Measurements from ENCODE around the gene KCNMA1. TPM values are rescaled to one million over a fixed set of nuclear protein-coding genes. Genes with fewer than 3 reads are reported as not detected.

Gene KCNMA1
- total and polyA plus RNA-seq, 7 experiments from 2014 or later: 0.42 TPM; not detected in 6

DNA sequence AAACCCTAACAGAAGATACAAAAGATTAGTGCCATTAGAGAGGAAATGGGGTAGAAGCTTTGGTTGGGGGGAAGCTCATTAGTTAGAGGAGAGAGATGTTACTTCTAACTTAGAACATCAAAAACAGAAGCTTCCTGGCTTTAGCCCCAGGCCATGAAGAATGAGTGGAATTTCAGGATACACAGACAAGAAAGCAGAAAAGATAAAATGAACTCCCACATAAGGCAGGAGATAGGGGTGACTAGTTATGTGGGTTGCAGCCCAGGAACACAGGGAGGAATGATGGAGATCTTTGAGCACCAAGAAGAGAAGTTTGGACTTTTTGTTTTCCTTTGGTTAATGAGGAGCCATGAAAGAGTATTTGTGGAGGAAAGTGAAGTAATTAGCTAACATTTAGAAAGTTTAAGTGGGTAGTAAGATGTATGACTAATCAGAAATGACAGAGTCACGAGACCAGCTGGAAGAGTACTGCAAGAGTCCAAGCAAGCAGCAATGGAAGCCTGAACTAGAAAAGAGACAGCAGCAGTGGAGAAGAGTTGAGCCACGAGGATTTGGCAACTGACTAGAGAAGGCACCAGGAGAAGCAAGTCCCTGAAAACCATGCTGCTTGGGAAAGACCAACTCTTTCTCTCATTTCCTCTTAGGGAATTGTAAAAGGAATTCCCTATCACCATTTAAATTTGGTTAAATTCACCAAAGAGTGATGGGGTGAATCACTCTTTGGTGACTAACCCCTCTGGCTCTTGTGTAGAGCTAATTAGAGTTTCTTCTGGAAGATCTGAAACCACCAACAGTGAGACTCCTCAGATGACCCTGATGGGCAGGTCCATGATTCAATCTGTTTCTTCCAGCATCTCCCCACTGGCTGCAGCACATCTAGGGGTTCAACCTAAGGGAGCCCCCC is 131.9 kb downstream of the KCNMA1 start:
- Histone ChIP-seq H3K27me3 (ENCODE audit: control insufficient read depth in 2 of 2, insufficient read depth in 2 of 2, low read length in 2 of 2) (no peaks in the 10 kb centered on the region), H3K27ac (ENCODE audit: low read depth, low read length) (no peak overlapping the region), H3K4me1 (ENCODE audit: control insufficient read depth in 2 of 2, insufficient read depth in 2 of 2, low read length in 2 of 2) (no peaks in the 10 kb centered on the region), H3K4me3 (ENCODE audit: low read length) (no peak overlapping the region), H3K36me3 (ENCODE audit: control insufficient read depth in 2 of 3, insufficient read depth in 3 of 3, low read length in 3 of 3) (no peaks in the 10 kb centered on the region), H3K9me3 (ENCODE audit: control insufficient read depth in 2 of 3, low read length in 3 of 3) (no peaks in the 10 kb centered on the region)
- Mint-ChIP-seq H3K4me1 (peaks cover 0 to 1% (median 0%) of the 10 kb centered on the region in 7 donors), H3K27ac (no peak overlapping the region), H3K36me3 (no peaks in the 10 kb centered on the region), H3K9me3 (peaks cover 0 to 5% (median 0%) of the 10 kb centered on the region in 11 donors), H3K27me3 (peaks cover 0 to 37% (median 2%) of the 10 kb centered on the region in 5 donors), H3K4me3 (no peak overlapping the region)
- CTCF ChIA-PET: no interaction called here
- intact Hi-C loops (cut with micrococcal nuclease): no loop called here
- POLR2A ChIA-PET: no interaction called here
- no peak for DNase-seq
- no peak for ATAC-seq

DNA sequence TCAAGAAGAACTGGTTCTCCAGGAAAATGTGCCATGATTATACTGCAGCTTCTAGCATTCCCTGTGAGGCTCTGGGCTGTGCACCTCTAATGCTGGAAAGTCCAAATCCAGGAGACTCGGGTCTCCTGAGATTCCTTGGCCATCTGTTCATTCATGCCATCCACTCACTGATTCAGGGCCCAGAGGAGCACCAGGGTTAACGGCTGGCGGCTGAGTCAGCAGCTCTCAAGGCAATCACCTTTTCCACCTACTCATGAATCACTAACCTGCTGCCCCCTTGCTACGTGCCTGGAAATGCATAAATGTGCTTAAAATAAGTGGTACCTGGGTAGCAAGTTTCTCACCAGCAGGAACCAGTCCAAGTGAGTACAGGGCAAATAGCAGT is 132.7 kb downstream of the KCNMA1 start:
- POLR2A ChIA-PET: no interaction called here
- no peak overlapping the region for H3K4me3 ChIP-seq (ENCODE audit: low read length)
- intact Hi-C loops (cut with micrococcal nuclease): no loop called here
- H3K4me3 Mint-ChIP-seq: no peak overlapping the region
- no peaks in the 10 kb centered on the region for H3K36me3 Mint-ChIP-seq
- H3K9me3 Mint-ChIP-seq: peaks cover 0 to 5% (median 0%) of the 10 kb centered on the region in 11 donors
- H3K27ac Mint-ChIP-seq: no peak overlapping the region
- no peaks in the 10 kb centered on the region for H3K27me3 ChIP-seq (ENCODE audit: control insufficient read depth in 2 of 2, insufficient read depth in 2 of 2, low read length in 2 of 2)
- H3K9me3 ChIP-seq (ENCODE audit: control insufficient read depth in 2 of 3, low read length in 3 of 3): no peaks in the 10 kb centered on the region
- CTCF ChIA-PET: no interaction called here
- no peaks in the 10 kb centered on the region for H3K36me3 ChIP-seq (ENCODE audit: control insufficient read depth in 2 of 3, insufficient read depth in 3 of 3, low read length in 3 of 3)
- DNase-seq (no peak), ATAC-seq (no peak)
- H3K4me1 ChIP-seq (ENCODE audit: control insufficient read depth in 2 of 2, insufficient read depth in 2 of 2, low read length in 2 of 2): no peaks in the 10 kb centered on the region
- peaks cover 0 to 33% (median 2%) of the 10 kb centered on the region in 5 donors for H3K27me3 Mint-ChIP-seq
- peaks cover 0 to 1% (median 0%) of the 10 kb centered on the region in 7 donors for H3K4me1 Mint-ChIP-seq
- H3K27ac ChIP-seq (ENCODE audit: low read depth, low read length): no peak overlapping the region

DNA sequence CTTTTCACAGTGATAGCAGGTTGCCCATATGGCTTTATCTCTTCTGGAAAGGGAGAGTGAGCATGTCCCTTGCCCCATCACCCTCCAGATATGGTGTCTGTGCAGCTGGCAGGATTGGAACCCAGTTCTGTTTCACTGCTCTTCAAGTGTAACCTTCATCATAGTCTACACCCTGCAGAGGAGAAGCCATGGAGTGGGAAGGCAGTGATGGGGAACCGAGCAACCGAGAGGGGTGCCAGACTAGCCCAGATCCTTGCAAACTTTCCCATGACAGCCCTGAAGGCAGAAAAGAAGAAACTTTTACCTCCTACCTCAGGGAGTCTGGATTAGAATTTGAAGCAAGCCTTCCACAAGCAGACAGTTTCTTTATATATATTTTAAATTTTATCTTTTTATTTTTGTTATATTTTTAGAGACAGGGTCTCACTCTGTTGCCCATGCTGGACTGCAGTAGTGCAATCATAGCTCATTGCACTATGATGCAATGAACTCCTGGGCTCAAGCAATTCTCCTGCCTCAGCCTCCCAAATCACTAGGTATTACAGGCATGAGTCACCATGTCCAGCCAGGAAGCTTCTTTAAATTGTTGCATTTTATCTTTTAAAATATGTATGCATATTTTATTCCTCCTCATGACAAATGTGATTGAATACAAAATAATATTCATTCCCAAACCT is 133.3 kb downstream of the KCNMA1 start:
- CTCF ChIA-PET: no interaction called here
- H3K4me1 Mint-ChIP-seq: peaks cover 0 to 1% (median 0%) of the 10 kb centered on the region in 7 donors
- intact Hi-C loops (cut with micrococcal nuclease): no loop called here
- POLR2A ChIA-PET: no interaction called here
- peaks cover 0 to 33% (median 2%) of the 10 kb centered on the region in 5 donors for H3K27me3 Mint-ChIP-seq
- H3K27ac Mint-ChIP-seq: no peak overlapping the region
- Histone ChIP-seq H3K4me3 (ENCODE audit: low read length) (no peak overlapping the region), H3K27ac (ENCODE audit: low read depth, low read length) (no peak overlapping the region), H3K27me3 (ENCODE audit: control insufficient read depth in 2 of 2, insufficient read depth in 2 of 2, low read length in 2 of 2) (no peaks in the 10 kb centered on the region), H3K4me1 (ENCODE audit: control insufficient read depth in 2 of 2, insufficient read depth in 2 of 2, low read length in 2 of 2) (no peaks in the 10 kb centered on the region), H3K36me3 (ENCODE audit: control insufficient read depth in 2 of 3, insufficient read depth in 3 of 3, low read length in 3 of 3) (no peaks in the 10 kb centered on the region), H3K9me3 (ENCODE audit: control insufficient read depth in 2 of 3, low read length in 3 of 3) (no peaks in the 10 kb centered on the region)
- no peak overlapping the region for H3K4me3 Mint-ChIP-seq
- H3K36me3 Mint-ChIP-seq: no peaks in the 10 kb centered on the region
- peaks cover 0 to 5% (median 0%) of the 10 kb centered on the region in 11 donors for H3K9me3 Mint-ChIP-seq
- no peak for ATAC-seq
- no peak for DNase-seq

DNA sequence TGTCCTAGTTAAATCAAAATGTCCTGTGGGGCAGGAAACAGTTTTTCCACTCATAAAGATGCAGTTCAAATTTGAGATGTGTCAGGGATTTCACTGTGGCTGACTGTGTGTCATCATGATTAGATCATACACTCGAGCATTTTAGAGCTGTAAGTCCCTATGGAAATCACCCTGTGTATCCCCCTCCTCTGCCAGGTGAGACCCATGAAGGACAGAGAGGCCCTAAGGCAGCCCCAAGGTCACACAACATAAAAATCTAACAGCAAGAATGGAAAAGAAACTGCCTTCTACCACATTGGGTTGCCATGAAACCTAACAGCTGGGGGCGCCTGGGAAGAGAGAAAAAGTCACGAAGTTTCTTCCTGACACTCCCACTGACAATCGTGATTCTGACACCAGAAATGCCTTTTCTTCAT is 135.8 kb downstream of the KCNMA1 start:
- Mint-ChIP-seq H3K36me3 (no peaks in the 10 kb centered on the region), H3K4me3 (no peak overlapping the region), H3K9me3 (peaks cover 0 to 5% (median 0%) of the 10 kb centered on the region in 11 donors), H3K4me1 (peaks cover 0 to 1% (median 0%) of the 10 kb centered on the region in 7 donors), H3K27ac (no peak overlapping the region), H3K27me3 (peaks cover 0 to 24% (median 2%) of the 10 kb centered on the region in 5 donors)
- Histone ChIP-seq H3K4me3 (ENCODE audit: low read length) (no peak overlapping the region), H3K9me3 (ENCODE audit: control insufficient read depth in 2 of 3, low read length in 3 of 3) (no peaks in the 10 kb centered on the region), H3K4me1 (ENCODE audit: control insufficient read depth in 2 of 2, insufficient read depth in 2 of 2, low read length in 2 of 2) (no peaks in the 10 kb centered on the region), H3K27me3 (ENCODE audit: control insufficient read depth in 2 of 2, insufficient read depth in 2 of 2, low read length in 2 of 2) (no peaks in the 10 kb centered on the region), H3K36me3 (ENCODE audit: control insufficient read depth in 2 of 3, insufficient read depth in 3 of 3, low read length in 3 of 3) (no peaks in the 10 kb centered on the region), H3K27ac (ENCODE audit: low read depth, low read length) (no peak overlapping the region)
- ChIA-PET POLR2A (no interaction called here), CTCF (no interaction called here)
- ATAC-seq (no peak), DNase-seq (no peak)
- intact Hi-C loops (cut with micrococcal nuclease): no loop called here

DNA sequence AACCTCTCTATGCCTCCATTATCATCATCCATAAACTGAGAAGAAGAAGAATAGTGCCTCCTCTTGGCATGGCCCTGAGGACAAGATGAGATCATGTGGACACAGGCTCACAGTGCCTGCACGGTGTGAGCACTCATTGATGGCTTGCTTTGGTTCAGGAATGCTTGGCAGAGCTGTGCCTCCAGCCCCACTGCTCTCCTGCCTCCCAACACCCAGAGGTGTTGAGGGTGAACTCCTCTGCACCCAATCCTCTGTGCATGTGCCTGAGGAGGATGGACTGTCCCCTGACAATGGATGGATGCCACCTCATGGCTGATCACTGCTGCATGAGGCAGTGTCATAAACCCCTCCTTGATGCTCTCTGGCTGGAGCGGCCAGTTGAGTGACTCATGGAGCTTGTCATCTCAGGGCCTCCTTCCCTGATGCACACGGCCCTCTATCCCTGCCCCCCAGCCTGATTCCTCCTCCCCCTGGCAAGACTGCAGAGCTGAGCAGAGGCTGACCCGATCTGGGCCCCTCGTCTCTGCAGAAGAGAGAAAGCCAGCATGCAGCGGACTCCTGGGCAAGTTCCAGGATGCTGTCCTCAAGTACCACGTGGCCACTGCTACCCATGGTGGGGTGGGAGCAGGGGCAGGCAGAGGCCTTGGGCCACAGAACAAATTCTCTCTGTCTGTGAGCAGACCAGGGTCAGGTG is 136.3 kb downstream of the KCNMA1 start:
- peaks cover 0 to 18% (median 5%) of the 10 kb centered on the region in 5 donors for H3K27me3 Mint-ChIP-seq

DNA sequence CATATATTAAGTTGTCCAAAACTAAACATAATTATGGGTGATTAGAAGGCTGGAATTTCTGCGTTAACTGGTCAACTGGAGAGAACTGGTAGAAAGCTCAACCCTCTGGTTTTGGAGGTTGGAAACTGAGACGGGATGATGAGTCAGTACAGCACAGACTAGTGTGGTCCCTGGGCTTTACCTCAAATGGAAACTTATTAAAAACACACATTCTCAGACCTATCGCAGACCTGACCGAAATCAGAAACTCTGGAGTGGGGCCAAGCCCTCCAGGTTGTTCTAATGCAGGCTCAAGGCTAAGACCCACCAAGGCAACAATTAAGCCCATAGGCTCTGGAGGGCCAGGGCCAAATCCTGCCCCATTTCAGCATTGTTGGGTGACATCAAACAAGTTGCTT is 136.9 kb downstream of the KCNMA1 start:
- DNase-seq (no peak), ATAC-seq (peak; percentile 22)
- no peaks in the 10 kb centered on the region for H3K36me3 Mint-ChIP-seq
- no peak overlapping the region for H3K27ac Mint-ChIP-seq
- H3K9me3 Mint-ChIP-seq: no peaks in the 10 kb centered on the region
- POLR2A ChIA-PET: no interaction called here
- no peak overlapping the region for H3K4me3 ChIP-seq (ENCODE audit: low read length)
- no peaks in the 10 kb centered on the region for H3K36me3 ChIP-seq (ENCODE audit: control insufficient read depth in 2 of 3, insufficient read depth in 3 of 3, low read length in 3 of 3)
- intact Hi-C loops (cut with micrococcal nuclease): no loop called here
- H3K27ac ChIP-seq (ENCODE audit: low read depth, low read length): no peak overlapping the region
- no peaks in the 10 kb centered on the region for H3K4me1 ChIP-seq (ENCODE audit: control insufficient read depth in 2 of 2, insufficient read depth in 2 of 2, low read length in 2 of 2)
- peaks cover 0 to 1% (median 0%) of the 10 kb centered on the region in 7 donors for H3K4me1 Mint-ChIP-seq
- no peak overlapping the region for H3K4me3 Mint-ChIP-seq
- CTCF ChIA-PET: no interaction called here
- no peaks in the 10 kb centered on the region for H3K9me3 ChIP-seq (ENCODE audit: control insufficient read depth in 2 of 3, low read length in 3 of 3)
- H3K27me3 Mint-ChIP-seq: peaks cover 0 to 15% (median 3%) of the 10 kb centered on the region in 5 donors
- no peaks in the 10 kb centered on the region for H3K27me3 ChIP-seq (ENCODE audit: control insufficient read depth in 2 of 2, insufficient read depth in 2 of 2, low read length in 2 of 2)

More for the DNA sequence above, 136.3 kb downstream of the KCNMA1 start:
- ATAC-seq (no peak), DNase-seq (no peak)
- ChIA-PET POLR2A (no interaction called here), CTCF (no interaction called here)
- no peak overlapping the region for H3K4me3 ChIP-seq (ENCODE audit: low read length)
- Mint-ChIP-seq H3K9me3 (peaks cover 0 to 2% (median 0%) of the 10 kb centered on the region in 11 donors), H3K27ac (no peak overlapping the region), H3K4me3 (no peak overlapping the region), H3K4me1 (peaks cover 0 to 1% (median 0%) of the 10 kb centered on the region in 7 donors), H3K36me3 (no peaks in the 10 kb centered on the region)
- H3K9me3 ChIP-seq (ENCODE audit: control insufficient read depth in 2 of 3, low read length in 3 of 3): no peaks in the 10 kb centered on the region
- H3K27me3 ChIP-seq (ENCODE audit: control insufficient read depth in 2 of 2, insufficient read depth in 2 of 2, low read length in 2 of 2): no peaks in the 10 kb centered on the region
- H3K4me1 ChIP-seq (ENCODE audit: control insufficient read depth in 2 of 2, insufficient read depth in 2 of 2, low read length in 2 of 2): no peaks in the 10 kb centered on the region
- intact Hi-C loops (cut with micrococcal nuclease): no loop called here
- no peaks in the 10 kb centered on the region for H3K36me3 ChIP-seq (ENCODE audit: control insufficient read depth in 2 of 3, insufficient read depth in 3 of 3, low read length in 3 of 3)
- no peak overlapping the region for H3K27ac ChIP-seq (ENCODE audit: low read depth, low read length)

Measured in naive thymus-derived CD4-positive, alpha-beta T cell (primary cell).